Dermis microvascular lymphatic vessel endothelial cell (primary cell): ENCODE measurements around the gene B4GALNT1. TPM values are rescaled to one million over a fixed set of nuclear protein-coding genes. Genes with fewer than 3 reads are reported as not detected.
A peak's percentile ranks its signal among the peaks of the same experiment; 100 is the strongest.

ENCODE experiments used
- DNase-seq, 2 donors: peaks; one replicate each; pipeline versions ENCODE4 v3.0.0 to v3.0.0-alpha.2; 2010; ENCODE audit warnings: low read depth in 2 of 2
- total RNA-seq: library from RNA; depleted of rRNA; stranded (reverse); fragments of >200 nt; gene quantifications from 2 replicates; pipeline ENCODE4 v1.2.1, GENCODE V29; 2014

B4GALNT1 gene
- total RNA-seq, 1 donor from 2014 or later: 0.13 TPM

GRCh38 chr12:57586832-57587429 is 46.1 kb downstream of the B4GALNT1 start:
- no peak for DNase-seq

GRCh38 chr12:57586128-57586527 is 46.9 kb downstream of the B4GALNT1 start:
- no peak for DNase-seq

- no peak for DNase-seq
These were observed 47.8 kb downstream of the B4GALNT1 start for GRCh38 chr12:57585156-57585555.

GRCh38 chr12:57584690-57585089 is 48.3 kb downstream of the B4GALNT1 start:
- DNase-seq: no peak

GRCh38 chr12:57584050-57584449 is 49.0 kb downstream of the B4GALNT1 start:
- DNase-seq: no peak

GRCh38 chr12:57583008-57583831 is 49.8 kb downstream of the B4GALNT1 start:
- DNase-seq: peak; percentile 84 to 85

GRCh38 chr12:57582440-57582839 is 50.6 kb downstream of the B4GALNT1 start:
- no peak for DNase-seq

GRCh38 chr12:57581802-57582201 is 51.2 kb downstream of the B4GALNT1 start:
- DNase-seq: no peak

- no peak for DNase-seq
These were observed 52.6 kb downstream of the B4GALNT1 start for GRCh38 chr12:57580466-57580795.

- DNase-seq: peak; percentile 31 to 48
These were observed 53.1 kb downstream of the B4GALNT1 start for GRCh38 chr12:57579677-57580465.

- DNase-seq: no peak
These were observed 54.0 kb downstream of the B4GALNT1 start for GRCh38 chr12:57579011-57579410.

- DNase-seq: no peak
These were observed 54.8 kb downstream of the B4GALNT1 start for GRCh38 chr12:57577981-57578758.

GRCh38 chr12:57576613-57577160 is 56.3 kb downstream of the B4GALNT1 start:
- no peak for DNase-seq

Other genes starting within 250 kb of the B4GALNT1 start
- 3.1 and 9.1 TPM in 2 replicates for gene R3HDM2, start 202.2 kb downstream of the B4GALNT1 start, total RNA-seq
- gene INHBC, start 198.4 kb downstream of the B4GALNT1 start, total RNA-seq: not detected in 2 replicates
- not detected in 2 replicates for gene INHBE, start 177.9 kb downstream of the B4GALNT1 start, total RNA-seq
- under 0.01 TPM in 1 of 2 replicates, not detected in the other for gene GLI1, start 173.4 kb downstream of the B4GALNT1 start, total RNA-seq
- gene ARHGAP9, start 153.3 kb downstream of the B4GALNT1 start, total RNA-seq: 0.13 TPM in 1 of 2 replicates, not detected in the other
- 72.9 and 77.4 TPM in 2 replicates for gene MARS1, start 145.1 kb downstream of the B4GALNT1 start, total RNA-seq
- 6.2 and 10.1 TPM in 2 replicates for gene DDIT3, start 112.7 kb downstream of the B4GALNT1 start, total RNA-seq
- 5.9 and 8.6 TPM in 2 replicates for gene MBD6, start 110.4 kb downstream of the B4GALNT1 start, total RNA-seq
- gene DCTN2, start 86.0 kb downstream of the B4GALNT1 start, total RNA-seq: 75.1 and 102 TPM in 2 replicates
- gene KIF5A, start 83.2 kb downstream of the B4GALNT1 start, total RNA-seq: under 0.01 TPM in 2 replicates
- 10.9 and 15.2 TPM in 2 replicates for gene PIP4K2C, start 42.0 kb downstream of the B4GALNT1 start, total RNA-seq
- 1.0 and 4.4 TPM in 2 replicates for gene DTX3, start 28.4 kb downstream of the B4GALNT1 start, total RNA-seq
- 0.77 and 1.6 TPM in 2 replicates for gene ARHGEF25, start 21.8 kb downstream of the B4GALNT1 start, total RNA-seq
- 141 and 188 TPM in 2 replicates for gene OS9, start 60.9 kb upstream of the B4GALNT1 start, total RNA-seq
- gene AGAP2, start 105.5 kb upstream of the B4GALNT1 start, total RNA-seq: 0.26 and 0.51 TPM in 2 replicates
- gene TSPAN31, start 111.8 kb upstream of the B4GALNT1 start, total RNA-seq: 41.6 and 53.9 TPM in 2 replicates
- 146 and 180 TPM in 2 replicates for gene CDK4, start 119.1 kb upstream of the B4GALNT1 start, total RNA-seq
- 3.0 and 5.8 TPM in 2 replicates for gene MARCHF9, start 121.9 kb upstream of the B4GALNT1 start, total RNA-seq
- 0.13 and 0.39 TPM in 2 replicates for gene CYP27B1, start 133.9 kb upstream of the B4GALNT1 start, total RNA-seq
- 2.4 and 4.0 TPM in 2 replicates for gene METTL1, start 138.9 kb upstream of the B4GALNT1 start, total RNA-seq
- gene EEF1AKMT3, start 139.4 kb upstream of the B4GALNT1 start, total RNA-seq: 4.5 and 7.6 TPM in 2 replicates
- gene TSFM, start 149.6 kb upstream of the B4GALNT1 start, total RNA-seq: 15.2 and 18.5 TPM in 2 replicates
- 0.90 and 1.3 TPM in 2 replicates for gene AVIL, start 185.5 kb upstream of the B4GALNT1 start, total RNA-seq
- gene CTDSP2, start 213.5 kb upstream of the B4GALNT1 start, total RNA-seq: 46.9 and 84.1 TPM in 2 replicates